KMS-11 (cell line): ENCODE data around the gene ALPK3.

ENCODE experiments used
- H2AFZ ChIP-seq: fragments of 200-600 bp; sonication (generic); 2 replicates; pipeline ENCODE4 v1.6.1; 2016; ENCODE audit warnings: antibody characterized with exemption, mixed run types, low read depth
- H3K27ac ChIP-seq: fragments of 200-600 bp; sonication (generic); 2 replicates; pipeline ENCODE4 v1.6.1; 2016; ENCODE audit warnings: mild to moderate bottlenecking, mixed run types
- H3K27me3 ChIP-seq: fragments of 200-600 bp; sonication (generic); 2 replicates; pipeline ENCODE4 v1.6.1; 2017; ENCODE audit warnings: mild to moderate bottlenecking, low read depth, mixed run types, moderate library complexity; ENCODE audit not compliant: insufficient read depth
- H3K36me3 ChIP-seq: fragments of 200-600 bp; sonication (generic); 2 replicates; pipeline ENCODE4 v1.6.1; 2017; ENCODE audit warnings: mild to moderate bottlenecking, mixed run types; ENCODE audit not compliant: insufficient read depth
- H3K4me1 ChIP-seq: fragments of 200-600 bp; sonication (generic); 2 replicates; pipeline ENCODE4 v1.6.1; 2016; ENCODE audit warnings: mild to moderate bottlenecking, low read depth, mixed run types; ENCODE audit not compliant: poor library complexity, severe bottlenecking
- H3K4me2 ChIP-seq: fragments of 200-600 bp; sonication (generic); 2 replicates; pipeline ENCODE4 v1.7.0; 2016; ENCODE audit warnings: mild to moderate bottlenecking, mixed run types
- H3K4me3 ChIP-seq: fragments of 200-600 bp; sonication (generic); IDR thresholded peaks from 2 replicates; pipeline ENCODE4 v1.6.1; 2017; ENCODE audit warnings: low read depth, low read length, mixed read lengths; ENCODE audit not compliant: insufficient read depth
- H3K79me2 ChIP-seq: fragments of 200-600 bp; sonication (generic); 2 replicates; pipeline ENCODE4 v1.6.1; 2016; ENCODE audit warnings: low read depth, mixed run types; ENCODE audit not compliant: insufficient read depth
- H3K9ac ChIP-seq: fragments of 200-600 bp; sonication (generic); 2 replicates; pipeline ENCODE4 v1.6.1; 2016; ENCODE audit warnings: mild to moderate bottlenecking, mixed run types
- H4K20me1 ChIP-seq: fragments of 200-600 bp; sonication (generic); 2 replicates; pipeline ENCODE4 v1.6.1; 2016; ENCODE audit warnings: mild to moderate bottlenecking, mixed run types; ENCODE audit not compliant: insufficient read depth
- CTCF ChIP-seq: fragments of 200-600 bp; sonication (generic); conservative IDR thresholded peaks from 2 replicates; pipeline ENCODE4 v1.6.1; 2017; ENCODE audit warnings: low read depth, mild to moderate bottlenecking, antibody characterized with exemption, low read length, moderate library complexity, mixed read lengths

The ALPK3 gene

GRCh38 chr15:84810073-84810840 is 6.9 kb upstream of the ALPK3 start:
- Histone ChIP-seq H3K4me2 (no peak overlapping the region), H3K9ac (no peak overlapping the region), H3K36me3 (no peaks in the 10 kb centered on the region), H3K27me3 (no peaks in the 10 kb centered on the region), H3K4me3 (no peak overlapping the region), H2AFZ (no peak overlapping the region), H3K27ac (no peak overlapping the region), H3K4me1 (no peaks in the 10 kb centered on the region), H4K20me1 (no peaks in the 10 kb centered on the region), H3K79me2 (no peaks in the 10 kb centered on the region)
- TF ChIP-seq CTCF: no peak

GRCh38 chr15:84811151-84811550 is 6.0 kb upstream of the ALPK3 start:
- Histone ChIP-seq H3K79me2 (no peaks in the 10 kb centered on the region), H2AFZ (no peak overlapping the region), H3K27ac (no peak overlapping the region), H3K36me3 (no peaks in the 10 kb centered on the region), H4K20me1 (no peaks in the 10 kb centered on the region), H3K4me2 (no peak overlapping the region), H3K27me3 (no peaks in the 10 kb centered on the region), H3K9ac (no peak overlapping the region), H3K4me3 (no peak overlapping the region), H3K4me1 (no peaks in the 10 kb centered on the region)
- TF ChIP-seq CTCF: no peak

- H3K27ac ChIP-seq: no peak overlapping the region
- no peak for TF ChIP-seq CTCF
These were observed 5.3 kb upstream of the ALPK3 start for GRCh38 chr15:84811828-84812227.

GRCh38 chr15:84812842-84813241 is 4.3 kb upstream of the ALPK3 start:
- no peaks in the 10 kb centered on the region for H4K20me1 ChIP-seq
- H3K4me3 ChIP-seq: no peak overlapping the region
- H3K9ac ChIP-seq: no peak overlapping the region
- no peaks in the 10 kb centered on the region for H3K27me3 ChIP-seq
- no peaks in the 10 kb centered on the region for H3K79me2 ChIP-seq
- no peak overlapping the region for H3K4me2 ChIP-seq
- no peaks in the 10 kb centered on the region for H3K36me3 ChIP-seq
- no peak overlapping the region for H2AFZ ChIP-seq
- no peak for TF ChIP-seq CTCF
- no peaks in the 10 kb centered on the region for H3K4me1 ChIP-seq
- no peak overlapping the region for H3K27ac ChIP-seq

More at GRCh38 chr15:84811828-84812227, 5.3 kb upstream of the ALPK3 start:
- no peaks in the 10 kb centered on the region for H3K27me3 ChIP-seq
- no peaks in the 10 kb centered on the region for H3K79me2 ChIP-seq
- H2AFZ ChIP-seq: no peak overlapping the region
- no peaks in the 10 kb centered on the region for H4K20me1 ChIP-seq
- H3K4me2 ChIP-seq: no peak overlapping the region
- H3K4me1 ChIP-seq: no peaks in the 10 kb centered on the region
- H3K9ac ChIP-seq: no peak overlapping the region
- no peak overlapping the region for H3K4me3 ChIP-seq
- no peaks in the 10 kb centered on the region for H3K36me3 ChIP-seq
